HCT116 (cell line): ENCODE measurements around the gene SRCIN1. TPM values are rescaled to one million over a fixed set of nuclear protein-coding genes. Genes with fewer than 3 reads are reported as not detected.

ENCODE experiments used
- ATAC-seq: fragments of 200-7000 bp; cut with Tn5 transposase; 2 replicates; pipeline ENCODE4 v1.9.1; 2020; ENCODE audit warnings: mild to moderate bottlenecking, moderate library complexity
- BruUV-seq: library from RNA; stranded (reverse); fragments of 400-500 nt; replicated peaks from 2 replicates; lab custom pipeline; 2021; lab: Mats Ljungman, UMichigan
- CTCF ChIA-PET: fragments of 300-600 bp; sonication (Branson Sonifier 250); formaldehyde crosslinking; loops from one replicate; lab custom pipeline; 2021; ENCODE audit warnings: antibody characterized with exemption; lab: Charles Lee
- POLR2A ChIA-PET: fragments of 300-600, 350-600 bp; sonication (Branson Sonifier 250); formaldehyde crosslinking; loops from one replicate; lab custom pipeline; 2021; ENCODE audit warnings: antibody characterized with exemption; lab: Charles Lee
- RAD21 ChIA-PET, 2 experiments: fragments of 300-600 bp; sonication (Branson Sonifier 250); formaldehyde crosslinking; loops; one replicate each; lab custom pipeline; 2023; ENCODE audit warnings: low total read pairs in 2 of 2; ENCODE audit not compliant: uncharacterized antibody in 2 of 2, unreplicated experiment in 2 of 2, low non-redundant PET in 1 of 2; lab: Charles Lee
- DNase-seq: peaks from one replicate; pipeline ENCODE4 v3.0.0-alpha.2; 2010; ENCODE audit warnings: low read depth, low spot score
- H2AFZ ChIP-seq: fragments of 200-600 bp; shearing (Covaris generic), sonication (generic); 2 replicates; pipeline ENCODE4 v1.6.1; 2017; ENCODE audit warnings: low read depth, mixed run types, mixed read lengths, antibody characterized with exemption, low read length; ENCODE audit not compliant: poor library complexity, severe bottlenecking
- H3K27ac ChIP-seq: 2 replicates; pipeline ENCODE4 v1.5.1; 2012; ENCODE audit warnings: low read depth, low read length
- H3K27me3 ChIP-seq: fragments of 200-600 bp; sonication (generic); 2 replicates; pipeline ENCODE4 v1.6.1; 2016; ENCODE audit warnings: mixed run types, low read length, mixed read lengths; ENCODE audit not compliant: insufficient read depth
- H3K36me3 ChIP-seq, 2 experiments: fragments of 200-500 bp in 1 of 2; fragments of 200-600 bp in 1 of 2; sonication (Bioruptor generic) in 1 of 2; sonication (generic) in 1 of 2; 2 replicates each; pipeline versions ENCODE4 v1.5.1 to v1.6.1; 2014 to 2016; ENCODE audit warnings: low read length in 2 of 2, inconsistent platforms in 1 of 2, mixed read lengths in 1 of 2, mixed run types in 1 of 2; ENCODE audit not compliant: insufficient read depth in 2 of 2, control insufficient read depth in 1 of 2
- H3K4me1 ChIP-seq, 2 experiments: fragments of 200-600 bp in 1 of 2; sonication (generic) in 1 of 2; 2 replicates each; pipeline versions ENCODE4 v1.5.1 to v1.6.1; 2012 to 2017; ENCODE audit warnings: low read length in 2 of 2, inconsistent platforms in 1 of 2, mild to moderate bottlenecking in 1 of 2, mixed read lengths in 1 of 2, mixed run types in 1 of 2, moderate library complexity in 1 of 2; ENCODE audit not compliant: insufficient read depth in 2 of 2, control insufficient read depth in 1 of 2
- H3K4me2 ChIP-seq: fragments of 200-600 bp; sonication (generic); 2 replicates; pipeline ENCODE4 v1.6.1; 2017; ENCODE audit warnings: mixed run types, low read length, mixed read lengths
- H3K4me3 ChIP-seq, 2 experiments: fragments of 200-600 bp in 1 of 2; sonication (generic) in 1 of 2; replicated peaks in 1 of 2; 2 replicates each; pipeline ENCODE4 v1.5.1; 2011 to 2016; ENCODE audit warnings: low read length in 2 of 2, control low read depth in 1 of 2, low read depth in 1 of 2, mild to moderate bottlenecking in 1 of 2, mixed read lengths in 1 of 2, mixed run types in 1 of 2
- H3K79me2 ChIP-seq: fragments of 200-600 bp; sonication (generic); 2 replicates; pipeline ENCODE4 v1.6.1; 2017; ENCODE audit warnings: mild to moderate bottlenecking, mixed run types, low read length, moderate library complexity, mixed read lengths; ENCODE audit not compliant: insufficient read depth
- H3K9ac ChIP-seq: fragments of 200-600 bp; sonication (generic); 2 replicates; pipeline ENCODE4 v1.6.1; 2016; ENCODE audit warnings: low read length, mixed read lengths
- H3K9me2 ChIP-seq: fragments of 200-600 bp; sonication (generic), shearing (Covaris generic); 2 replicates; pipeline ENCODE4 v1.6.1; 2017; ENCODE audit warnings: mixed run types, mild to moderate bottlenecking, moderate library complexity; ENCODE audit not compliant: insufficient read depth
- H3K9me3 ChIP-seq, 2 experiments: fragments of 200-500 bp in 1 of 2; fragments of 200-600 bp in 1 of 2; sonication (Bioruptor generic) in 1 of 2; sonication (generic) in 1 of 2; 2 replicates each; pipeline ENCODE4 v1.6.1; 2014 to 2017; ENCODE audit warnings: low read length in 2 of 2, mixed read lengths in 2 of 2, inconsistent platforms in 1 of 2, low read depth in 1 of 2, mild to moderate bottlenecking in 1 of 2, mixed run types in 1 of 2, moderate library complexity in 1 of 2; ENCODE audit not compliant: control insufficient read depth in 1 of 2, insufficient read depth in 1 of 2
- H4K20me1 ChIP-seq: fragments of 200-600 bp; sonication (generic), shearing (Covaris generic); 2 replicates; pipeline ENCODE4 v1.6.1; 2017; ENCODE audit warnings: mixed run types, mild to moderate bottlenecking, moderate library complexity; ENCODE audit not compliant: insufficient read depth
- ATF3 ChIP-seq: IDR thresholded peaks from 2 replicates; pipeline ENCODE4 v1.6.1; 2012
- CTCF ChIP-seq, 3 experiments: fragments of 200-600 bp in 1 of 3; sonication (generic) in 1 of 3; IDR thresholded peaks in 2 of 3; conservative IDR thresholded peaks in 1 of 3; 2 replicates each; pipeline ENCODE4 v1.5.1; 2012 to 2017; ENCODE audit warnings: low read depth in 2 of 3, low read length in 2 of 3, antibody characterized with exemption in 1 of 3, borderline replicate concordance in 1 of 3, control low read depth in 1 of 3, mild to moderate bottlenecking in 1 of 3, mixed read lengths in 1 of 3, mixed run types in 1 of 3, moderate library complexity in 1 of 3; ENCODE audit not compliant: insufficient read depth in 1 of 3
- EGR1 ChIP-seq: IDR thresholded peaks from 2 replicates; pipeline ENCODE4 v1.6.1; 2012; ENCODE audit warnings: low read depth
- ELF1 ChIP-seq: IDR thresholded peaks from 2 replicates; pipeline ENCODE4 v1.6.1; 2012; ENCODE audit warnings: low read depth, borderline replicate concordance
- FOSL1 ChIP-seq: IDR thresholded peaks from 2 replicates; pipeline ENCODE4 v1.6.1; 2012; ENCODE audit warnings: low read depth
- JUND ChIP-seq: IDR thresholded peaks from 2 replicates; pipeline ENCODE4 v1.6.1; 2012
- RAD21 ChIP-seq: IDR thresholded peaks from 2 replicates; pipeline ENCODE4 v1.6.1; 2012; ENCODE audit warnings: low read depth, mild to moderate bottlenecking
- REST ChIP-seq: IDR thresholded peaks from 2 replicates; pipeline ENCODE4 v1.6.1; 2012; ENCODE audit warnings: low read depth
- SRF ChIP-seq: IDR thresholded peaks from 2 replicates; pipeline ENCODE4 v1.6.1; 2012; ENCODE audit warnings: low read depth
- TCF7L2 ChIP-seq: IDR thresholded peaks from 2 replicates; pipeline ENCODE4 v1.7.0; 2011; ENCODE audit warnings: borderline replicate concordance, inconsistent platforms; ENCODE audit not compliant: insufficient read depth, insufficient read length; ENCODE audit errors: extremely low read depth
- YY1 ChIP-seq: IDR thresholded peaks from 2 replicates; pipeline ENCODE4 v1.6.1; 2011; ENCODE audit warnings: low read length, low read depth, moderate library complexity, mild to moderate bottlenecking; ENCODE audit not compliant: insufficient replicate concordance; ENCODE audit errors: extremely low read depth
- ZBTB33 ChIP-seq: IDR thresholded peaks from 2 replicates; pipeline ENCODE4 v1.6.1; 2011; ENCODE audit warnings: mild to moderate bottlenecking, low read length, moderate library complexity; ENCODE audit not compliant: insufficient replicate concordance; ENCODE audit errors: extremely low read depth
- ZFX ChIP-seq: fragments of 450-650 bp; IDR thresholded peaks from 2 replicates; pipeline ENCODE4 v1.6.1; 2017
- ZNF274 ChIP-seq: fragments of 200-500 bp; sonication (Bioruptor generic); IDR thresholded peaks from 2 replicates; pipeline ENCODE4 v1.6.1; 2014; ENCODE audit warnings: mild to moderate bottlenecking, low read depth, low read length, inconsistent platforms
- intact Hi-C: fragments of 100-400 bp; cut with micrococcal nuclease; formaldehyde crosslinking; loops from 2 replicates; pipeline ENCODE4 v1.10.0; 2022
- total RNA-seq: library from RNA; stranded (reverse); gene quantifications from one replicate; pipeline ENCODE4 v1.2.1, GENCODE V29; 2021; ENCODE audit not compliant: unreplicated experiment

Gene SRCIN1
- total RNA-seq, 1 experiment from 2014 or later, result 10.5 TPM

- TF ChIP-seq REST (no peak), ZNF274 (no peak)
Measured at GRCh38 chr17:38572669-38573365, 32.9 kb downstream of the SRCIN1 start (continued).

GRCh38 chr17:38571833-38572668, 33.7 kb downstream of the SRCIN1 start:
- Histone ChIP-seq H3K4me1 (peaks cover 13 to 30% of the 10 kb centered on the region in 2 experiments), H3K4me2 (peak overlapping the region; percentile 78), H3K79me2 (no peaks in the 10 kb centered on the region), H3K4me3 (peak overlapping the region; percentile 51 to 56), H2AFZ (no peak overlapping the region), H3K36me3 (no peaks in the 10 kb centered on the region), H3K9ac (peak overlapping the region; percentile 42; the same call in 1 of the 2 replicates), H3K27ac (no peak overlapping the region), H3K9me3 (no peaks in the 10 kb centered on the region), H3K27me3 (no peaks in the 10 kb centered on the region), H4K20me1 (no peaks in the 10 kb centered on the region), H3K9me2 (no peaks in the 10 kb centered on the region)
- CTCF ChIA-PET, result interaction anchor here (0.8 to 1.2 kb wide), 3 partner anchors 12 to 14 kb away, joined by 3 to 6 read pairs (median 4); no protein-coding TSS in a partner anchor
- RAD21 ChIA-PET, result no interaction called here
- intact Hi-C loops, result no loop called here
- POLR2A ChIA-PET, result interaction anchor here (0.9 kb wide), 1 partner anchor 12 kb away, joined by 4 read pairs; no protein-coding TSS in a partner anchor
- no TSS peak for BruUV-seq
- ATAC-seq, result peak; percentile 11; the same call in 1 of the 2 replicates
- DNase-seq, result no peak
- no peak for TF ChIP-seq ZBTB33
- no peak for TF ChIP-seq JUND
- TF ChIP-seq TCF7L2, result no peak
- no peak for TF ChIP-seq SRF
- no peak for TF ChIP-seq EGR1
- TF ChIP-seq ATF3, result no peak
- TF ChIP-seq ELF1, result no peak
- TF ChIP-seq FOSL1, result no peak
- no peak for TF ChIP-seq YY1
- TF ChIP-seq CTCF (IDR thresholded peaks at IDR 0.05 in 2 of 3, conservative IDR thresholded peaks at IDR 0.05 in 1 of 3; ENCODE audit: borderline replicate concordance in 1 of 3, insufficient read depth in 1 of 3, low read depth in 2 of 3, low read length in 2 of 3), result no peak
- no peak for TF ChIP-seq ZFX
- TF ChIP-seq RAD21, result no peak
- no peak for TF ChIP-seq ZNF274
